K562 (cell line): ENCODE results near the gene SAMD4A. TPM values are rescaled to one million over a fixed set of nuclear protein-coding genes. Genes with fewer than 3 reads are reported as not detected.

Experiments used
- ATAC-seq: fragments of 200-7000 bp; cut with Tn5 transposase; 3 replicates; pipeline ENCODE4 v1.9.1; 2020; ENCODE audit warnings: moderate library complexity
- BruUV-seq: library from RNA; stranded (reverse); fragments of 400-500 nt; replicated peaks from 2 replicates; lab custom pipeline; 2021; lab: Mats Ljungman, UMichigan
- CTCF ChIA-PET: fragments of 300-600 bp; formaldehyde crosslinking; extraction: SDS; loops from one replicate; lab custom pipeline; 2021; ENCODE audit warnings: low intra/inter-chr PET ratio; lab: Yijun Ruan, JAX
- POLR2A ChIA-PET: fragments of 300-600, 350-650 bp; sonication (Branson Sonifier 250); formaldehyde crosslinking; extraction: SDS; loops from one replicate; lab custom pipeline; 2021; ENCODE audit warnings: antibody characterized with exemption, inconsistent platforms; lab: Yijun Ruan, JAX
- DNase-seq, 4 experiments: peaks; one replicate each; pipeline versions ENCODE4 v3.0.0 to v3.0.0-alpha.2; 2011 to 2018; ENCODE audit warnings: low spot score in 3 of 4, mixed read lengths in 3 of 4; ENCODE audit errors: extremely low read depth in 1 of 4
- FAIRE-seq: peaks from 2 replicates; lab custom pipeline; 2011; peaks lifted over from hg19 to GRCh38; lab: Jason Lieb, UNC
- H2AFZ ChIP-seq: 2 replicates; pipeline ENCODE4 v1.6.0; 2011; ENCODE audit warnings: low read depth, low read length, control low read depth, inconsistent platforms
- H3K27ac ChIP-seq: fragments of 200-600 bp; 3 replicates; pipeline ENCODE4 v1.8.0; 2011; ENCODE audit warnings: low read depth, mild to moderate bottlenecking, control low read depth, inconsistent platforms, low read length, moderate library complexity, mixed read lengths; ENCODE audit errors: extremely low read depth
- H3K27me3 ChIP-seq, 2 experiments: fragments of 300-600 bp in 1 of 2; 2 replicates in 1 of 2; 3 replicates in 1 of 2; pipeline versions ENCODE4 v1.6.0 to v1.8.0; 2011; ENCODE audit warnings: inconsistent platforms in 2 of 2, low read length in 2 of 2, mild to moderate bottlenecking in 1 of 2, mixed read lengths in 1 of 2, moderate library complexity in 1 of 2; ENCODE audit not compliant: control insufficient read depth in 2 of 2, insufficient read depth in 2 of 2
- H3K36me3 ChIP-seq: fragments of 300-600 bp; 3 replicates; pipeline ENCODE4 v1.8.0; 2011; ENCODE audit warnings: mild to moderate bottlenecking, low read length, inconsistent platforms; ENCODE audit not compliant: control insufficient read depth, insufficient read depth
- H3K4me1 ChIP-seq, 2 experiments: fragments of 200-600 bp in 1 of 2; replicated peaks in 1 of 2; 2 replicates in 1 of 2; 3 replicates in 1 of 2; pipeline versions ENCODE4 v1.5.1 to v1.8.0; 2011; ENCODE audit warnings: inconsistent platforms in 2 of 2, low read length in 2 of 2, mild to moderate bottlenecking in 1 of 2, mixed read lengths in 1 of 2, moderate library complexity in 1 of 2; ENCODE audit not compliant: control insufficient read depth in 2 of 2, insufficient read depth in 2 of 2
- H3K4me2 ChIP-seq: 2 replicates; pipeline ENCODE4 v1.6.1; 2011; ENCODE audit warnings: low read length, control low read depth, inconsistent platforms, mixed read lengths; ENCODE audit not compliant: insufficient read depth
- H3K4me3 ChIP-seq: fragments of 200-600 bp; sonication (generic), shearing (Covaris generic); 2 replicates; pipeline ENCODE4 v1.5.1; 2016; ENCODE audit warnings: control low read depth, inconsistent platforms
- H3K79me2 ChIP-seq: fragments of 200-600 bp; 3 replicates; pipeline ENCODE4 v1.8.0; 2011; ENCODE audit warnings: low read length, inconsistent platforms; ENCODE audit not compliant: control insufficient read depth, insufficient read depth
- H3K9ac ChIP-seq, 2 experiments: 2 replicates each; pipeline versions ENCODE4 v1.6.0 to v1.6.1; 2011; ENCODE audit warnings: low read depth in 2 of 2, low read length in 2 of 2, control low read depth in 1 of 2, inconsistent platforms in 1 of 2, mild to moderate bottlenecking in 1 of 2, mixed read lengths in 1 of 2; ENCODE audit not compliant: insufficient read depth in 1 of 2
- H3K9me1 ChIP-seq: one replicate; pipeline ENCODE4 v1.6.0; 2011; ENCODE audit warnings: inconsistent platforms, mild to moderate bottlenecking, low read length, moderate library complexity; ENCODE audit not compliant: control insufficient read depth, insufficient read depth
- H3K9me3 ChIP-seq: replicated peaks from 2 replicates; pipeline ENCODE4 v1.5.1; 2011; ENCODE audit warnings: low read depth, low read length, inconsistent platforms; ENCODE audit not compliant: control insufficient read depth, insufficient read depth
- H4K20me1 ChIP-seq: replicated peaks from 2 replicates; pipeline ENCODE4 v1.6.1; 2011; ENCODE audit warnings: low read length, inconsistent platforms, mixed read lengths; ENCODE audit not compliant: control insufficient read depth, insufficient read depth
- CC2D1A ChIP-seq: fragments of 450-650 bp; IDR thresholded peaks from 2 replicates; pipeline ENCODE4 v1.6.1; 2017; ENCODE audit warnings: mild to moderate bottlenecking
- CTBP1 ChIP-seq: fragments of 450-650 bp; IDR thresholded peaks from 2 replicates; pipeline ENCODE4 v1.6.1; 2016; ENCODE audit warnings: borderline replicate concordance
- CTCF ChIP-seq, 3 experiments: IDR thresholded peaks in 2 of 3; conservative IDR thresholded peaks in 1 of 3; 2 replicates each; pipeline ENCODE4 v1.5.1; 2011 to 2012; ENCODE audit warnings: low read length in 3 of 3, mild to moderate bottlenecking in 3 of 3, control low read depth in 2 of 3, improper control_type of control experiment in 1 of 3, inconsistent platforms in 1 of 3, low read depth in 1 of 3, mixed read lengths in 1 of 3, moderate library complexity in 1 of 3; ENCODE audit not compliant: insufficient read depth in 2 of 3
- E2F3 ChIP-seq: fragments of 250-450 bp; sonication (Bioruptor Pico); IDR thresholded peaks from 2 replicates; pipeline ENCODE4 v1.4.0; 2020; ENCODE audit warnings: mild to moderate bottlenecking
- EWSR1 ChIP-seq: fragments of 450-650 bp; IDR thresholded peaks from 2 replicates; pipeline ENCODE4 v1.6.1; 2018; ENCODE audit warnings: borderline replicate concordance, mild to moderate bottlenecking, low read depth, moderate library complexity; ENCODE audit not compliant: partially characterized antibody
- HOXB6 ChIP-seq: fragments of 250-450 bp; sonication (Bioruptor Pico); IDR thresholded peaks from 2 replicates; pipeline ENCODE4 v1.5.1; 2022; ENCODE audit warnings: mild to moderate bottlenecking, borderline replicate concordance
- KLF1 ChIP-seq: fragments of 450-650 bp; IDR thresholded peaks from 2 replicates; pipeline ENCODE4 v1.6.1; 2016; ENCODE audit warnings: missing genetic modification characterization, missing compliant biosample characterization
- POLR2A ChIP-seq: fragments of 450-650 bp; conservative IDR thresholded peaks from 2 replicates; pipeline ENCODE4 v1.6.1; 2016
- RB1 ChIP-seq: fragments of 450-650 bp; IDR thresholded peaks from 2 replicates; pipeline ENCODE4 v1.6.1; 2017; ENCODE audit warnings: low read depth, mild to moderate bottlenecking
- SIRT6 ChIP-seq: IDR thresholded peaks from one replicate; pipeline ENCODE4 v1.6.1; 2012; ENCODE audit warnings: low read depth, mild to moderate bottlenecking, control low read depth, inconsistent platforms, low read length, moderate library complexity
- SMAD2 ChIP-seq: fragments of 150-350 bp; IDR thresholded peaks from 2 replicates; pipeline ENCODE4 v1.6.1; 2014; ENCODE audit warnings: low read depth, mild to moderate bottlenecking, low read length
- SP2 ChIP-seq: IDR thresholded peaks from 2 replicates; pipeline ENCODE4 v1.6.1; 2011; ENCODE audit warnings: mild to moderate bottlenecking, low read depth, low read length, moderate library complexity; ENCODE audit not compliant: poor library complexity, severe bottlenecking; ENCODE audit errors: extremely low read depth
- SPI1 ChIP-seq: IDR thresholded peaks from 2 replicates; pipeline ENCODE4 v1.6.1; 2011; ENCODE audit warnings: low read depth, low read length, control low read depth, borderline replicate concordance
- TAL1 ChIP-seq: fragments of 450-650 bp; IDR thresholded peaks from 2 replicates; pipeline ENCODE4 v1.6.1; 2016; ENCODE audit warnings: mild to moderate bottlenecking
- WGBS: fragments of 100-300 bp; shearing (Covaris generic); methylation state at CpG from one replicate; pipeline ENCODE4 v1.1.6; 2016; ENCODE audit warnings: low coverage, mixed read lengths; ENCODE audit not compliant: insufficient coverage; ENCODE audit errors: missing lambda C conversion rate; 5-methylcytosine and 5-hydroxymethylcytosine counted together
- in situ Hi-C: fragments of 300-500 bp; cut with MboI; formaldehyde crosslinking; loops from 4 replicates; pipeline ENCODE4 v1.15.0; 2018; ENCODE audit warnings: inconsistent platforms, mixed read lengths
- intact Hi-C: fragments of 100-400 bp; cut with micrococcal nuclease; formaldehyde crosslinking; loops from 2 replicates; pipeline ENCODE4 v1.14.2; 2022
- polyA plus RNA-seq, 8 experiments: library from polyadenylated mRNA; depleted of rRNA in 4 of 8; stranded (reverse) in 5 of 8; unstranded in 3 of 8; fragments of >200 nt; fragmentation: Nextera tagmentation in 2 of 8; fragmentation: Illumina TruSeq in 1 of 8; extraction: Ambion mirVana in 2 of 8; extraction: Trizol in 1 of 8; gene quantifications; 2 replicates each; pipeline versions ENCODE4 v1.2.1 to v1.2.3, GENCODE V29; 2011 to 2014; ENCODE audit warnings: inconsistent platforms in 1 of 8, missing spikeins in 1 of 8
- total RNA-seq, 7 experiments: library from RNA; depleted of rRNA in 6 of 7; stranded (reverse); fragments of >200 nt in 6 of 7; fragmentation: Illumina TruSeq in 2 of 7; extraction: Trizol in 2 of 7; gene quantifications; 2 replicates each; pipeline versions ENCODE4 v1.2.1 to v1.2.3, GENCODE V29; 2011 to 2021; ENCODE audit warnings: low replicate concordance in 1 of 7
- TF ChIP-seq, protein P1 (sequence below): sonication (generic); formaldehyde crosslinking; IDR thresholded peaks from 2 replicates; pipeline ENCODE4 v1.8.0; 2023; ENCODE audit warnings: mild to moderate bottlenecking, missing genetic modification reagents
- TF ChIP-seq, protein P2 (sequence below): fragments of 150-350 bp; conservative IDR thresholded peaks from 2 replicates; pipeline ENCODE4 v1.6.1; 2014; ENCODE audit warnings: low read length

Gene SAMD4A
- total and polyA plus RNA-seq, 9 of the 15 experiments (the other 6 are each of a cell fraction or from before 2014, with no cell fraction given): 0.66 to 6.8 (median 3.3) TPM

- Histone ChIP-seq H3K36me3 (no peaks in the 10 kb centered on the region), H4K20me1 (no peaks in the 10 kb centered on the region), H3K4me3 (no peak overlapping the region), H3K4me1 (no peaks in the 10 kb centered on the region; a peak in 1 of 5 replicates), H3K9ac (no peak overlapping the region), H3K27ac (no peak overlapping the region), H2AFZ (peak overlapping the region; percentile 43; the same call in 1 of the 2 replicates), H3K9me3 (no peaks in the 10 kb centered on the region), H3K4me2 (no peak overlapping the region), H3K79me2 (no peaks in the 10 kb centered on the region), H3K27me3 (peaks cover 2 to 14% of the 10 kb centered on the region in 2 experiments; a peak in 3 of 5 replicates), H3K9me1 (no peaks in the 10 kb centered on the region)
- WGBS: 18% methylated on average over 4 of the region's 5 CpGs
- ChIA-PET POLR2A (interaction anchor here (1.2 to 1.6 kb wide), 2 partner anchors 9 to 40 kb away, joined by 4 to 5 read pairs; no protein-coding TSS in a partner anchor), CTCF (no interaction called here)
- FAIRE-seq (peak; percentile 60), DNase-seq (peak; percentile 40 to 60 (median 49)), ATAC-seq (peak; percentile 90)
- intact Hi-C loops (no loop called here), in situ Hi-C loops (no loop called here)
- BruUV-seq: no TSS peak
- TF ChIP-seq EWSR1 (no peak), SPI1 (no peak), KLF1 (tag) (no peak), HOXB6 (CRISPR knock-in tag) (no peak), SIRT6 (no peak), CTBP1 (no peak), CTCF (IDR thresholded peaks at IDR 0.05 in 2 of 3, conservative IDR thresholded peaks at IDR 0.05 in 1 of 3; ENCODE audit: insufficient read depth in 2 of 3, low read depth in 1 of 3, low read length in 3 of 3) (peak; percentile 40 to 58 (median 47); a peak in 5 of 6 replicates), SP2 (peak; percentile 31), POLR2A (no peak), E2F3 (CRISPR knock-in tag) (no peak), CC2D1A (peak; percentile 47; the same call in 1 of the 2 replicates), RB1 (no peak), TAL1 (no peak), SMAD2 (no peak)
- TF ChIP-seq, protein P1, sequence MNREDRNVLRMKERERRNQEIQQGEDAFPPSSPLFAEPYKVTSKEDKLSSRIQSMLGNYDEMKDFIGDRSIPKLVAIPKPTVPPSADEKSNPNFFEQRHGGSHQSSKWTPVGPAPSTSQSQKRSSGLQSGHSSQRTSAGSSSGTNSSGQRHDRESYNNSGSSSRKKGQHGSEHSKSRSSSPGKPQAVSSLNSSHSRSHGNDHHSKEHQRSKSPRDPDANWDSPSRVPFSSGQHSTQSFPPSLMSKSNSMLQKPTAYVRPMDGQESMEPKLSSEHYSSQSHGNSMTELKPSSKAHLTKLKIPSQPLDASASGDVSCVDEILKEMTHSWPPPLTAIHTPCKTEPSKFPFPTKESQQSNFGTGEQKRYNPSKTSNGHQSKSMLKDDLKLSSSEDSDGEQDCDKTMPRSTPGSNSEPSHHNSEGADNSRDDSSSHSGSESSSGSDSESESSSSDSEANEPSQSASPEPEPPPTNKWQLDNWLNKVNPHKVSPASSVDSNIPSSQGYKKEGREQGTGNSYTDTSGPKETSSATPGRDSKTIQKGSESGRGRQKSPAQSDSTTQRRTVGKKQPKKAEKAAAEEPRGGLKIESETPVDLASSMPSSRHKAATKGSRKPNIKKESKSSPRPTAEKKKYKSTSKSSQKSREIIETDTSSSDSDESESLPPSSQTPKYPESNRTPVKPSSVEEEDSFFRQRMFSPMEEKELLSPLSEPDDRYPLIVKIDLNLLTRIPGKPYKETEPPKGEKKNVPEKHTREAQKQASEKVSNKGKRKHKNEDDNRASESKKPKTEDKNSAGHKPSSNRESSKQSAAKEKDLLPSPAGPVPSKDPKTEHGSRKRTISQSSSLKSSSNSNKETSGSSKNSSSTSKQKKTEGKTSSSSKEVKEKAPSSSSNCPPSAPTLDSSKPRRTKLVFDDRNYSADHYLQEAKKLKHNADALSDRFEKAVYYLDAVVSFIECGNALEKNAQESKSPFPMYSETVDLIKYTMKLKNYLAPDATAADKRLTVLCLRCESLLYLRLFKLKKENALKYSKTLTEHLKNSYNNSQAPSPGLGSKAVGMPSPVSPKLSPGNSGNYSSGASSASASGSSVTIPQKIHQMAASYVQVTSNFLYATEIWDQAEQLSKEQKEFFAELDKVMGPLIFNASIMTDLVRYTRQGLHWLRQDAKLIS (CRISPR knock-in tag): no peak
- TF ChIP-seq, protein P2, sequence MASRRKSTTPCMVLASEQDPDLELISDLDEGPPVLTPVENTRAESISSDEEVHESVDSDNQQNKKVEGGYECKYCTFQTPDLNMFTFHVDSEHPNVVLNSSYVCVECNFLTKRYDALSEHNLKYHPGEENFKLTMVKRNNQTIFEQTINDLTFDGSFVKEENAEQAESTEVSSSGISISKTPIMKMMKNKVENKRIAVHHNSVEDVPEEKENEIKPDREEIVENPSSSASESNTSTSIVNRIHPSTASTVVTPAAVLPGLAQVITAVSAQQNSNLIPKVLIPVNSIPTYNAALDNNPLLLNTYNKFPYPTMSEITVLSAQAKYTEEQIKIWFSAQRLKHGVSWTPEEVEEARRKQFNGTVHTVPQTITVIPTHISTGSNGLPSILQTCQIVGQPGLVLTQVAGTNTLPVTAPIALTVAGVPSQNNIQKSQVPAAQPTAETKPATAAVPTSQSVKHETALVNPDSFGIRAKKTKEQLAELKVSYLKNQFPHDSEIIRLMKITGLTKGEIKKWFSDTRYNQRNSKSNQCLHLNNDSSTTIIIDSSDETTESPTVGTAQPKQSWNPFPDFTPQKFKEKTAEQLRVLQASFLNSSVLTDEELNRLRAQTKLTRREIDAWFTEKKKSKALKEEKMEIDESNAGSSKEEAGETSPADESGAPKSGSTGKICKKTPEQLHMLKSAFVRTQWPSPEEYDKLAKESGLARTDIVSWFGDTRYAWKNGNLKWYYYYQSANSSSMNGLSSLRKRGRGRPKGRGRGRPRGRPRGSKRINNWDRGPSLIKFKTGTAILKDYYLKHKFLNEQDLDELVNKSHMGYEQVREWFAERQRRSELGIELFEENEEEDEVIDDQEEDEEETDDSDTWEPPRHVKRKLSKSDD: no peak
Measured at GRCh38 chr14:54814076-54814475, 247.1 kb downstream of the SAMD4A start.
